Spleen (tissue), 7 donors: ENCODE measurements around the gene LRBA.

Source experiments
- POLR2A ChIP-seq, 3 donors: fragments of 450-650 bp; IDR thresholded peaks; one replicate each; pipeline ENCODE4 v1.5.1; 2017; ENCODE audit warnings: antibody characterized with exemption in 3 of 3, mild to moderate bottlenecking in 1 of 3
- POLR2AphosphoS5 ChIP-seq, 3 donors: sonication (generic); formaldehyde crosslinking; IDR thresholded peaks; one replicate each; pipeline ENCODE4 v1.5.1; 2017; ENCODE audit warnings: antibody characterized with exemption in 3 of 3
- TF ChIP-seq, protein P1 (sequence below), 11 experiments: fragments of 200-600 bp in 7 of 11; fragments of 450-650 bp in 4 of 11; sonication (generic) in 4 of 11; IDR thresholded peaks in 8 of 11; conservative IDR thresholded peaks in 3 of 11; 1 replicate in 7 of 11; 2 replicates in 4 of 11; pipeline versions ENCODE4 v1.4.0 to v1.8.0; 2016 to 2021; ENCODE audit warnings: antibody characterized with exemption in 11 of 11, inconsistent platforms in 4 of 11, mild to moderate bottlenecking in 1 of 11
- donor health status: DM: no; HTN: no; CAD: no; lungs with moderate emphysema.
- donor health status: DM: no; HTN: no; CAD: no.
- donor health status: DM: no; HTN: no; CAD: no.

DNA sequence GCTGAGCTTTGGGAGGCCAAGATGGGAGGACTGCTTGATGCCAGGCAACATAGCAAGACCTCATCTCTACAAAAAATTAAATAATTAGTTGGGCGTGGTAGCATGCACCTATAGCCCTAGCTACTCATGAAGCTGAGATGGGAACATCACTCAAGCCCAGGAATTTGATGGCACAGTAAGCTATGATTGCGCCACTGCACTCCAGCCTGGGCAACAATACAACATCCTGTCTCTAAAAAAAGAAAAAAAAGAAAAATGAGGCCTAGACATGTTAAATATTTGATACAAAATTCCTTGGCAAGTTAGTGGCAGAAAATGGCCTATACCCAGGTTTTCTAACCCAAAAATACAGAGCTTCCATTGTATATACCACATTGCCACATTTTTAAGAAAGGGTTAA, 521.2 kb downstream of the LRBA start:
- TF ChIP-seq POLR2A (IDR thresholded peaks at IDR 0.05) = no peak
- TF ChIP-seq, protein P1, sequence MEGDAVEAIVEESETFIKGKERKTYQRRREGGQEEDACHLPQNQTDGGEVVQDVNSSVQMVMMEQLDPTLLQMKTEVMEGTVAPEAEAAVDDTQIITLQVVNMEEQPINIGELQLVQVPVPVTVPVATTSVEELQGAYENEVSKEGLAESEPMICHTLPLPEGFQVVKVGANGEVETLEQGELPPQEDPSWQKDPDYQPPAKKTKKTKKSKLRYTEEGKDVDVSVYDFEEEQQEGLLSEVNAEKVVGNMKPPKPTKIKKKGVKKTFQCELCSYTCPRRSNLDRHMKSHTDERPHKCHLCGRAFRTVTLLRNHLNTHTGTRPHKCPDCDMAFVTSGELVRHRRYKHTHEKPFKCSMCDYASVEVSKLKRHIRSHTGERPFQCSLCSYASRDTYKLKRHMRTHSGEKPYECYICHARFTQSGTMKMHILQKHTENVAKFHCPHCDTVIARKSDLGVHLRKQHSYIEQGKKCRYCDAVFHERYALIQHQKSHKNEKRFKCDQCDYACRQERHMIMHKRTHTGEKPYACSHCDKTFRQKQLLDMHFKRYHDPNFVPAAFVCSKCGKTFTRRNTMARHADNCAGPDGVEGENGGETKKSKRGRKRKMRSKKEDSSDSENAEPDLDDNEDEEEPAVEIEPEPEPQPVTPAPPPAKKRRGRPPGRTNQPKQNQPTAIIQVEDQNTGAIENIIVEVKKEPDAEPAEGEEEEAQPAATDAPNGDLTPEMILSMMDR (IDR thresholded peaks at IDR 0.05 in 8 of 11, conservative IDR thresholded peaks at IDR 0.05 in 3 of 11) = no peak
- TF ChIP-seq POLR2AphosphoS5 (IDR thresholded peaks at IDR 0.05) = no peak
